GM12878 (cell line): ENCODE data around the gene HS3ST3B1. TPM values are rescaled to one million over a fixed set of nuclear protein-coding genes. Genes with fewer than 3 reads are reported as not detected.

ENCODE experiments used
- ATAC-seq: fragments of 200-7000 bp; cut with Tn5 transposase; 3 replicates; pipeline ENCODE4 v1.9.1; 2020; ENCODE audit warnings: mild to moderate bottlenecking, moderate library complexity
- BruUV-seq: library from RNA; stranded (reverse); fragments of 400-500 nt; replicated peaks from 2 replicates; lab custom pipeline; 2021; lab: Mats Ljungman, UMichigan
- CTCF ChIA-PET: fragments of 300-600 bp; sonication (Branson Sonifier 250); formaldehyde crosslinking; extraction: SDS; loops from one replicate; lab custom pipeline; 2021; ENCODE audit warnings: inconsistent platforms; lab: Yijun Ruan, JAX
- POLR2A ChIA-PET: fragments of 350-600 bp; formaldehyde crosslinking; extraction: SDS; loops from one replicate; lab custom pipeline; 2021; ENCODE audit warnings: inconsistent platforms; lab: Charles Lee
- RAD21 ChIA-PET: fragments of 300-600 bp; sonication (Branson Sonifier 250); formaldehyde crosslinking; loops from one replicate; lab custom pipeline; 2023; ENCODE audit warnings: antibody characterized with exemption; ENCODE audit not compliant: unreplicated experiment; lab: Charles Lee
- SMC1A ChIA-PET: fragments of 300-600 bp; sonication (Branson Sonifier 250); formaldehyde crosslinking; loops from one replicate; lab custom pipeline; 2023; ENCODE audit not compliant: unreplicated experiment, uncharacterized antibody; lab: Charles Lee
- DNase-seq: peaks from one replicate; pipeline ENCODE4 v3.0.0-alpha.2; 2011; ENCODE audit warnings: low read depth, low spot score
- FAIRE-seq: peaks from 3 replicates; lab custom pipeline; 2011; peaks lifted over from hg19 to GRCh38; lab: Jason Lieb, UNC
- H2AFZ ChIP-seq: 2 replicates; pipeline ENCODE4 v1.6.0; 2011; ENCODE audit warnings: low read depth, low read length, control low read depth; ENCODE audit not compliant: control insufficient read depth
- H3K27ac ChIP-seq: 2 replicates; pipeline ENCODE4 v1.5.1; 2011; ENCODE audit warnings: control low read depth; ENCODE audit not compliant: control insufficient read depth, insufficient read depth
- H3K27me3 ChIP-seq, 2 experiments: replicated peaks in 1 of 2; 2 replicates each; pipeline versions ENCODE4 v1.6.0 to v1.6.1; 2011; ENCODE audit warnings: low read length in 1 of 2; ENCODE audit not compliant: control insufficient read depth in 2 of 2, insufficient read depth in 2 of 2
- H3K36me3 ChIP-seq, 2 experiments: 2 replicates each; pipeline ENCODE4 v1.5.1; 2011; ENCODE audit warnings: low read length in 1 of 2; ENCODE audit not compliant: control insufficient read depth in 2 of 2, insufficient read depth in 2 of 2
- H3K4me1 ChIP-seq: 2 replicates; pipeline ENCODE4 v1.6.1; 2011; ENCODE audit warnings: mild to moderate bottlenecking, low read length, moderate library complexity, mixed read lengths; ENCODE audit not compliant: control insufficient read depth, insufficient read depth
- H3K4me2 ChIP-seq: 2 replicates; pipeline ENCODE4 v1.6.0; 2011; ENCODE audit warnings: control low read depth; ENCODE audit not compliant: control insufficient read depth, insufficient read depth
- H3K4me3 ChIP-seq: fragments of 200-600 bp; sonication (generic); 2 replicates; pipeline ENCODE4 v1.5.1; 2016
- H3K79me2 ChIP-seq: 2 replicates; pipeline ENCODE4 v1.6.0; 2011; ENCODE audit warnings: low read length; ENCODE audit not compliant: control insufficient read depth, insufficient read depth
- H3K9ac ChIP-seq: 2 replicates; pipeline ENCODE4 v1.8.0; 2011; ENCODE audit warnings: low read length, control low read depth, mixed read lengths; ENCODE audit not compliant: control insufficient read depth, insufficient read depth
- H3K9me3 ChIP-seq: replicated peaks from 3 replicates; pipeline ENCODE4 v1.5.1; 2011; ENCODE audit warnings: mild to moderate bottlenecking, low read length; ENCODE audit not compliant: control insufficient read depth, insufficient read depth
- H4K20me1 ChIP-seq: 2 replicates; pipeline ENCODE4 v1.6.0; 2011; ENCODE audit not compliant: control insufficient read depth, insufficient read depth
- CBX3 ChIP-seq: fragments of 200-600 bp; sonication (generic); IDR thresholded peaks from 2 replicates; pipeline ENCODE4 v1.6.1; 2016; ENCODE audit warnings: low read depth, borderline replicate concordance
- CEBPB ChIP-seq, 2 experiments: fragments of 150-350 bp in 1 of 2; IDR thresholded peaks; 2 replicates each; pipeline ENCODE4 v1.6.1; 2012 to 2014; ENCODE audit warnings: low read depth in 2 of 2, low read length in 2 of 2, borderline replicate concordance in 1 of 2, inconsistent platforms in 1 of 2
- FOXM1 ChIP-seq: IDR thresholded peaks from 2 replicates; pipeline ENCODE4 v1.6.1; 2012; ENCODE audit warnings: low read depth, mild to moderate bottlenecking, inconsistent platforms, low read length, moderate library complexity
- JUND ChIP-seq: IDR thresholded peaks from 2 replicates; pipeline ENCODE4 v1.6.1; 2012; ENCODE audit warnings: low read depth, mild to moderate bottlenecking, low read length, improper control_type of control experiment, moderate library complexity
- NFXL1 ChIP-seq: fragments of 450-650 bp; IDR thresholded peaks from 2 replicates; pipeline ENCODE4 v1.6.1; 2017; ENCODE audit warnings: antibody characterized with exemption, mild to moderate bottlenecking, borderline replicate concordance
- NKRF ChIP-seq: fragments of 450-650 bp; conservative IDR thresholded peaks from 2 replicates; pipeline ENCODE4 v1.6.1; 2017; ENCODE audit warnings: mild to moderate bottlenecking, moderate library complexity
- PAX5 ChIP-seq: IDR thresholded peaks from 2 replicates; pipeline ENCODE4 v1.6.1; 2011; ENCODE audit warnings: low read depth, low read length, borderline replicate concordance
- POLR2A ChIP-seq: IDR thresholded peaks from 2 replicates; pipeline ENCODE4 v1.6.1; 2011; ENCODE audit warnings: low read depth, mild to moderate bottlenecking, low read length
- RBBP5 ChIP-seq: fragments of 200-600 bp; sonication (generic); conservative IDR thresholded peaks from 2 replicates; pipeline ENCODE4 v1.6.1; 2016
- RCOR1 ChIP-seq: conservative IDR thresholded peaks from 2 replicates; pipeline ENCODE4 v1.6.1; 2012; ENCODE audit warnings: low read depth, low read length, improper control_type of control experiment
- SREBF1 ChIP-seq: IDR thresholded peaks from 2 replicates; pipeline ENCODE4 v1.6.1; 2012; ENCODE audit warnings: mild to moderate bottlenecking, low read length
- TARDBP ChIP-seq: IDR thresholded peaks from 2 replicates; pipeline ENCODE4 v1.6.1; 2016; ENCODE audit warnings: borderline replicate concordance
- TCF12 ChIP-seq: IDR thresholded peaks from 2 replicates; pipeline ENCODE4 v1.6.1; 2011; ENCODE audit warnings: low read depth, mild to moderate bottlenecking, low read length
- WRNIP1 ChIP-seq: IDR thresholded peaks from 2 replicates; pipeline ENCODE4 v1.6.1; 2011; ENCODE audit warnings: low read depth, low read length, improper control_type of control experiment, borderline replicate concordance
- ZBTB33 ChIP-seq: fragments of 450-650 bp; IDR thresholded peaks from 2 replicates; pipeline ENCODE4 v1.6.1; 2017; ENCODE audit warnings: mild to moderate bottlenecking
- ZZZ3 ChIP-seq: IDR thresholded peaks from 2 replicates; pipeline ENCODE4 v1.6.1; 2011; ENCODE audit warnings: low read depth; ENCODE audit not compliant: control insufficient read depth, insufficient read length
- WGBS: methylation state at CpG from one replicate; pipeline ENCODE4 v1.1.6; 2016; ENCODE audit warnings: low lambda C conversion rate; ENCODE audit not compliant: insufficient replicate concordance, insufficient coverage; ENCODE audit errors: missing lambda C conversion rate; 5-methylcytosine and 5-hydroxymethylcytosine counted together
- in situ Hi-C: fragments of 300-500 bp; cut with MboI; formaldehyde crosslinking; loops from 9 replicates; pipeline ENCODE4 v1.14.3; 2018; ENCODE audit warnings: mixed read lengths
- intact Hi-C: fragments of 100-400 bp; cut with micrococcal nuclease; formaldehyde crosslinking; loops from one replicate; pipeline ENCODE4 v1.14.2; 2022; ENCODE audit not compliant: unreplicated experiment
- polyA plus RNA-seq, 11 experiments: library from polyadenylated mRNA; depleted of rRNA in 4 of 11; unstranded in 6 of 11; stranded (reverse) in 5 of 11; fragments of >200 nt; fragmentation: Nextera tagmentation in 4 of 11; fragmentation: Illumina TruSeq in 1 of 11; extraction: Ambion mirVana in 4 of 11; extraction: Trizol in 1 of 11; gene quantifications; 1 replicate in 1 of 11; 2 replicates in 10 of 11; pipeline versions ENCODE4 v1.2.1 to v1.2.3, GENCODE V29; 2011 to 2016; ENCODE audit warnings: inconsistent platforms in 2 of 11, missing spikeins in 2 of 11, low read depth in 1 of 11
- total RNA-seq, 4 experiments: library from RNA; depleted of rRNA in 3 of 4; stranded (reverse); fragments of >200 nt in 3 of 4; fragmentation: Illumina TruSeq in 1 of 4; extraction: Trizol in 1 of 4; gene quantifications; 2 replicates each; pipeline versions ENCODE4 v1.2.1 to v1.2.3, GENCODE V29; 2013 to 2021
- TF ChIP-seq, protein P1 (sequence below): fragments of 150-350 bp; IDR thresholded peaks from 2 replicates; pipeline ENCODE4 v1.6.1; 2016; ENCODE audit warnings: low read depth, low read length

The HS3ST3B1 gene
- total and polyA plus RNA-seq, 10 of the 15 experiments (the other 5 are each of a cell fraction or from before 2014, with no cell fraction given): 0.03 to 0.14 (median 0.06) TPM; not detected in 3

GRCh38 chr17:14305785-14306496 lies 5.1 kb downstream of the HS3ST3B1 start:
- FAIRE-seq (no peak), DNase-seq (no peak), ATAC-seq (no peak)
- Histone ChIP-seq H3K27me3 (peaks cover 3 to 15% of the 10 kb centered on the region in 2 experiments), H3K4me1 (no peaks in the 10 kb centered on the region; the same call in 1 of the 2 replicates), H3K4me3 (no peak overlapping the region), H3K4me2 (0 out of 2 replicates have a peak overlapping the region, but pooled peaks have one; percentile 9), H3K36me3 (no peaks in the 10 kb centered on the region), H4K20me1 (no peaks in the 10 kb centered on the region), H2AFZ (no peak overlapping the region), H3K9me3 (no peaks in the 10 kb centered on the region; the same call in 2 of the 3 replicates), H3K9ac (no peak overlapping the region), H3K27ac (no peak overlapping the region), H3K79me2 (no peaks in the 10 kb centered on the region)
- ChIA-PET RAD21 (no interaction called here), SMC1A (no interaction called here), POLR2A (no interaction called here), CTCF (no interaction called here)
- in situ Hi-C loops (no loop called here), intact Hi-C loops (no loop called here)
- 27% methylated on average over 6 of the region's 6 CpGs for WGBS
- no TSS peak for BruUV-seq
- TF ChIP-seq JUND: no peak
- no peak for TF ChIP-seq TCF12
- no peak for TF ChIP-seq RBBP5
- TF ChIP-seq, protein P1, sequence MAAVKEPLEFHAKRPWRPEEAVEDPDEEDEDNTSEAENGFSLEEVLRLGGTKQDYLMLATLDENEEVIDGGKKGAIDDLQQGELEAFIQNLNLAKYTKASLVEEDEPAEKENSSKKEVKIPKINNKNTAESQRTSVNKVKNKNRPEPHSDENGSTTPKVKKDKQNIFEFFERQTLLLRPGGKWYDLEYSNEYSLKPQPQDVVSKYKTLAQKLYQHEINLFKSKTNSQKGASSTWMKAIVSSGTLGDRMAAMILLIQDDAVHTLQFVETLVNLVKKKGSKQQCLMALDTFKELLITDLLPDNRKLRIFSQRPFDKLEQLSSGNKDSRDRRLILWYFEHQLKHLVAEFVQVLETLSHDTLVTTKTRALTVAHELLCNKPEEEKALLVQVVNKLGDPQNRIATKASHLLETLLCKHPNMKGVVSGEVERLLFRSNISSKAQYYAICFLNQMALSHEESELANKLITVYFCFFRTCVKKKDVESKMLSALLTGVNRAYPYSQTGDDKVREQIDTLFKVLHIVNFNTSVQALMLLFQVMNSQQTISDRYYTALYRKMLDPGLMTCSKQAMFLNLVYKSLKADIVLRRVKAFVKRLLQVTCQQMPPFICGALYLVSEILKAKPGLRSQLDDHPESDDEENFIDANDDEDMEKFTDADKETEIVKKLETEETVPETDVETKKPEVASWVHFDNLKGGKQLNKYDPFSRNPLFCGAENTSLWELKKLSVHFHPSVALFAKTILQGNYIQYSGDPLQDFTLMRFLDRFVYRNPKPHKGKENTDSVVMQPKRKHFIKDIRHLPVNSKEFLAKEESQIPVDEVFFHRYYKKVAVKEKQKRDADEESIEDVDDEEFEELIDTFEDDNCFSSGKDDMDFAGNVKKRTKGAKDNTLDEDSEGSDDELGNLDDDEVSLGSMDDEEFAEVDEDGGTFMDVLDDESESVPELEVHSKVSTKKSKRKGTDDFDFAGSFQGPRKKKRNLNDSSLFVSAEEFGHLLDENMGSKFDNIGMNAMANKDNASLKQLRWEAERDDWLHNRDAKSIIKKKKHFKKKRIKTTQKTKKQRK: no peak
- no peak for TF ChIP-seq CEBPB (IDR thresholded peaks at IDR 0.05; ENCODE audit: borderline replicate concordance in 1 of 2, low read depth in 2 of 2, low read length in 2 of 2)
- no peak for TF ChIP-seq POLR2A
- no peak for TF ChIP-seq RCOR1
- no peak for TF ChIP-seq CBX3
- TF ChIP-seq ZZZ3: no peak
- no peak for TF ChIP-seq NFXL1
- no peak for TF ChIP-seq TARDBP
- TF ChIP-seq WRNIP1: no peak
- TF ChIP-seq ZBTB33: no peak
- no peak for TF ChIP-seq NKRF
- no peak for TF ChIP-seq PAX5
- no peak for TF ChIP-seq FOXM1
- no peak for TF ChIP-seq SREBF1
